ENCODE measurements around the gene NUP58.

Gene NUP58

GRCh38 chr13:25301347-25302113, at the start of gene NUP58:
NUP58 (plus strand) TSS chr13:25301625; CDS start chr13:25301774, 149 bp downstream.
- DNase-seq: peak; percentile 92 to 96

- DNase-seq: no peak
These were observed 49.2 kb upstream of the NUP58 start for GRCh38 chr13:25252225-25252624.

GRCh38 chr13:25252752-25253151, 48.7 kb upstream of the NUP58 start:
- DNase-seq: no peak

GRCh38 chr13:25253702-25254101, 47.7 kb upstream of the NUP58 start:
- no peak for DNase-seq

- DNase-seq: no peak
These were observed 39.2 kb upstream of the NUP58 start for GRCh38 chr13:25262261-25262660.

DNA sequence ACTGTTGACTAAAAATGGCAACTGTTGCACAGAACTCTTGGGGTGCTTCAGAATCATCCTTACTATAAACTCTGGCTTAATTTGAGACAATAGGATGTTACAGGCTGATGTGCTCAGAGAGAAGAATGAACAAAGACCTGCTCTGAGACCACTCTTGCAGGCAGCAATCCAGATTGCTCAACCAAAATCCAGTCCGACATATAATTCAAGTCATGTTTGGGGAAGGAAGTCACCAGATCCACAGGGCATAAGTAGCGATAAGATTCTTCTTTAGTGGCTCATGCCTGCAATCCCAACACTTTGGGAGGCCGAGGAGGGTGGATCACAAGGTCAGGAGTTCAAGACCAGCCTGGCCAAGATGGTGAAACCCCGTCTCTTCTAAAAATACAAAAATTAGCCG, 34.7 kb upstream of the NUP58 start:
- no peak for DNase-seq

DNA sequence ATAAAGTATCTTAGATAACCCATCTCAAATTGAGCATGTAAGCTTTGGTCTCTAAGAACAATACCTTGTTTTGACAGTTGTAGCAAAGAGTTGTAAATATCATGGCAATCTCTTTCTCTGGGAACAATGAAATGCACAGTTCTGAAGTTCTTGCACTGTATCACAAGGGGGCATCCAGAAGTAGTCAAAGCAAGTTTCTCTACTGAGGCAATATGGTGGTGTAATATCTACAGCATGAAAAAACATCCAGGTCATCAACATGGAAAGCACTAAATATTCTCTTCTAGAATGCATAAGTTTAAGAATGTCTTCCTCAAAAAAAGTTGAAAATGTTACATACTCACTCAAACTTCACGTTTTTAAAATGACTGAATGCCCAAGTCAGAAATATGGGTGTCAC, 33.7 kb upstream of the NUP58 start:
- no peak for DNase-seq

DNA sequence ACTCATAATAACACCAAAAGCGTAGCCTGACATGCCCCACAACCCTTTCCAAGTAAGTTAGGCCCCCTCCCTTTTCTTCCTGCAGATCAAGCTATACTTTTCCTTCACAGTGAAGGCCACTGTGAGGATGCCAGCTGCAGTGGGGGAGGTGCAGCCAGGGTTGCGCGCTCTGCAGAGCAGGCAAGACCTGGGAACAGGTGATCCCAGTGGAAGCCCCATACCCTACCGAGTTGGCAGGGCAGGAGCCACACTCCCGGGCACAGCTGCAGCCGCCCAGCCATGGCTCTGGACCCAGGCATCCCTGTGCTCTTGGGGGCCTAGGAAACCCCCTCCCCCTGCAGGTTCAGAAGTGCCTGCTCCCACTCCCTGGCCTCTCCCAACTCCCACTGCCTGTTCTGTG, 32.9 kb upstream of the NUP58 start:
- no peak for DNase-seq

DNA sequence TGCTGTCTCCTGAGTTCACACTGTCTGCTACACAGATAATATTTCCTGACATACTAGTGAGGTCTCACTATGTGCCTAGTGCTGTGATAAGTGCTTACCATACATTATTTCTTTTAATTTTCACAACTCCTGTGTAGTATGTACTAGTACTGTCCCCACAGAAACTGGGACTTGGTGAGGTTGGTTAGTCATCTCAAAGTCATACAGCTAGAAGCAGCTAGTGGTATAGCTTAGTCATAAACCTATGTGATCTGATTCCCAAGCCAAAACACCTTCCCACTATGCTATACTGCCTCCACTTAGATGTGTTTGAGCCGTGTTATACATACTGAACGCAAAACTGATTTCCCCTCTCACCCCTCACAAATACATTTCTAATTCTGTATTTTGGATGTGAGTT, 24.7 kb upstream of the NUP58 start:
- DNase-seq: no peak

GRCh38 chr13:25280396-25280795, 21.0 kb upstream of the NUP58 start:
- DNase-seq: no peak

GRCh38 chr13:25281193-25281934, 20.1 kb upstream of the NUP58 start:
- no peak for DNase-seq

DNA sequence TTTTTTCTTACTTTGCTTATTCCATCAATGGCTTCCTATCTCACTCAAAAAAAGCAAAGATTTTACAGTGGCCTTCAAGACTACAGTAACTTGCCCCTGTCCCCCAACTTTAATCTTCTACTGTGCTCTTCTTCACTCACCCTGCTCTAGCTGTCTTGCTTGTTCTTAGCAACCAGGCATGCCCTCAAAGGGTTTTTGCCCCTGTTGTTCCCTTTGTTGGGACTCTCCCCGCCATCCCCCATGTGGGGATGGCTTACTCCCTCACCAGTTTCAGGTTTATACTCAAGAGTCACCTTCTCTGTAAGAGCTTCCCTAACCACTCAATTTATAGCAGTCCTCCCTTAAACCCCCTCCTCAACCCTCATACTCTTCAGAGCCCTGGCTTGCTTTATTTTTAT, 19.5 kb upstream of the NUP58 start:
- no peak for DNase-seq

GRCh38 chr13:25286308-25286968, 15.0 kb upstream of the NUP58 start:
- no peak for DNase-seq

DNA sequence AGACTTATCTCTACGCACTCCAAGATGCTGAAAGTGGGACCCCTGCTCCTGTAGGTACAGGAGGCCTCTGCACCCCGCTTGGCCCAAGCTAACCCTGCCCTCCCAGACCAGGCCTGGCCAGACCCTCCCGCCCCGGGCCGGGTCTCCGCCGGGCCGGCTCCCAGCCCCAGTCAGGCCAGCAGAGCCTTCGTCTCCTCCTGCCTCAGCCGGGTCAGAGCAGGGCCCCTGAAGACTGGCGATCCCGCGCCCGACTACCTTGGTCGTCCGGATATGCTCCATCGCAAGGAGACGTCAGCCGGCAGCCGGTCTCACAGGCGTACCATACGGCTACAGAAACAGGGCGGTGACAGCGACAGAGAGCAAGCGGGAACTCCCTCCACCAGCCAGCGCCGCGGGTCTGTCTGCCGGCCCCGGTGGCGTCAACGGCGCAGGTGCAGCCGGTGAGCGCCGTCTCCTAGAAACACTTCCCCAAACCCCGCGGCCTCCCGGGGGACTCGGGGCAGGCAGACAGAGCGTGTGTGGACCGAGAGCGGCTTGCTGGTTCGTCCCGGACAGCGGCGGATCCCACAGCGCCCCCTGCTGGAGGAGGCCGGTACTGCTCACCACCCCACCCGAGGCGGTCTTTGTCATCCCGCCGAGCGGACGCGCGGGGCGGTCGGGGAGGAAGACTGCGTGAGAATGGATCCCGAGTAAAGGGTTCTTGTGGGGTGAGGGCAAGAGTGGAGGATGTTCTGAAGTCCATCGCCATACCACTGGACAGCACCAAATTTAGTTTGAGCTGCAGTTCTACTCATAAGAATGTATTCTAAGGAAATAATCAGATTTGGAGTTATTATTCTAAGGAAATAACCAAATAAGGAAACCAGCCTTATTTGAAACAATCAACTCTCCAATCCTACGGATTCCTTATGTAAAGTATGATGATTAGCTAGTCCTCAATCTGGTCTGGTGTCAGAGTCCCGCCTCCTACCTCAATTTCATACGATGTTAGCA, 14.2 kb upstream of the NUP58 start, which contains the start of gene MTMR6:
Gene MTMR6, minus strand, starts transcription at position 520 of the 993 bp plus-strand sequence. Its CDS starts 241 bp downstream, at position 279.
- DNase-seq: peak; percentile 89 to 94

DNA sequence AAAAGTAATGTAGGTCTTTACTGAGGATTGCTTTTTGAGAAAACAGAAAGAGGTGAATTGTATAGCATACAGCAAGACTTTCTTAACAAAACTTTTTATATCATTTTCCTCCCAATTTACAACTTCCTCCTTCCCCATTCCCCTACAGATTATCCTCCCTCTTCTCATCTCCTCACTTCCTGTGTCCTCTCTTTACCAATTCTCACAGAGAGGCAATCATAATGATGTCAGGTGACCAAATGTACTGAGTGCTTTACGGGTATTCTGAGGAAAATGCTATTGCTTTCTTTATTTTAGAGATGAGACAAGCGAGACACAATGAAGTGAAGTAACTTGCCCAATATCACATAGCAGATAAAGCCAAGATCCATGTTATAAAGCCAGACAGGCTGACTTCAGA, 12.5 kb upstream of the NUP58 start:
- no peak for DNase-seq

DNA sequence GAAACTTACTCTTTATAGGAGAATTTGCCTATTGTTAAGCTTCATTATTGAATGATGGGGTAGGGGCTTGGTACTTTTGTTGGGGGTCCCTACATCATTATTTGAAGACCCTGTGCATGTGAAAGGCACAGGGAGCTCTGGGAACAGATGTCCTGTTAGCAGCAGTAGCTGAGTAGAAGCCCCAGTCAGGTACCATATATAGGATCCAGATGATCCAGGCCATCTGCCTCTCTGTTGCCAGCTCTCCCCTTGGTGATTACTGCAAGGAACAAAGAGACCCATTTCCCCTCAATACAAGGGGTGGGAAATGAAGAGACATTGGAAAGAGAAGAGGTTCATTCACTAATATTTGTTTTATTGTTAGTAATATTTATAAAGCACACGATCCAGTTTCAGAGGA, 9.7 kb upstream of the NUP58 start:
- DNase-seq: peak; percentile 33 to 69

DNA sequence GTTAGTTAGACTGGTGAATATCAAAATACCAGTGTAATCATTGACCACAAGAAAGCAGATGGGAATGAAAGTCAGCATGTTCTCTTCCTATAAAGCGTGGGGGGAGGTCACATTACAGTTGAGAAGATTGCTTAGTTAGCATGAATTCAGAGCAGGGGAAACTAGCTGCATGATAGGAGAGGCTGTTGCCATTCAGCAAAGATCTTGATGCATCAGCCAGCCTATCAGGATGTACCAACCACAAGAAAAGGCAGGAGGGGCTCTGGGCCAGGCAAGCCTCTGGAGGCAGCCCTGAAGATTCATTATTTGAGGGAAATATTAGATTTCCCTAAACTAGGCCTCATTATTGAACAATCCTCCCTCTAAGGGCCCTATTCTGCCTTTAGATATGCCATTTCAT, 9.1 kb upstream of the NUP58 start:
- peak; percentile 43 to 87 for DNase-seq

- DNase-seq: no peak
These were observed 6.2 kb upstream of the NUP58 start for GRCh38 chr13:25295228-25295627.

DNA sequence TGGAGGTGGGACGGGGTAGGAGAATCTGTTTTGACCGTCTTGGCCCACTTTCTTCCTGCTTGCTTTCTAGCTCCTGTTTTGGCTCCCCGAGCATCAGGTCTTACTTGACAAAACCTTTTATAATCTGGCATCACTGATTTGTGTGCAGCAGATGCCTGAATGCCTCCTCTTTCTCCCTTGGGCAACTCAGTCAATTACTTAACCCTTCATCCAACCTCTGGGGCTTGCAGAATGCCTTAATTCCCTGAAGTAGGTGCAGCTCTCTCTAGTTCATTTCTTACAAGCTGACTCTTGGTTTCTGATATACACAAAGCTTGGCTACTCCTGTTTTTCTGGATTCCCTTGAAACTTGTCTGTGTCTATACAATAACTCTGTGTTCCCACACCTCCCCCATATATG, 5.7 kb upstream of the NUP58 start:
- no peak for DNase-seq

DNA sequence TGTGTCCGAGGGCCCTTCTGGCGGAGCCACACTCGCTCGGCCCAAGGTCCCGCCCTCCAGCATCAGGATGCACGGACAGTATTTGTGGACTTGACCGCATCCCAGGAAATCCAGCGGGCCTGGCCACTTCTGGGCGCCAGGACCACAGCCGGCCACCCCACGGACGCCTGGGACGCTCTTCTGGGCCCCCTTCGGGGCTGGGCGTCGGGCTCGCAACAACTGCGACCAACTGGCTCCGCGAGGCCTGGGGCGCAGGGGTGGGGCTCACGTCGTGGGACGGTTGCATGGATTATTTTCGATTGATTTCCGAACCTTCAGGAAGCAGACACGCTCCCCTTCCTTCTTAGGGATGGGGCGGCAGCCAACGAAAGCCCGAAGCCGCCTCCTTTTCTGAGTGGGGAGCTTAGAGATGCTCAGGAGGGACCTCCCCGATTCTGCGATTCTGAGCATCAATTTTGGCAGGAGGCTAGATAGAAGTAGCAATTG, 521 bp upstream of the NUP58 start:
- DNase-seq: peak; percentile 51 to 68

DNA sequence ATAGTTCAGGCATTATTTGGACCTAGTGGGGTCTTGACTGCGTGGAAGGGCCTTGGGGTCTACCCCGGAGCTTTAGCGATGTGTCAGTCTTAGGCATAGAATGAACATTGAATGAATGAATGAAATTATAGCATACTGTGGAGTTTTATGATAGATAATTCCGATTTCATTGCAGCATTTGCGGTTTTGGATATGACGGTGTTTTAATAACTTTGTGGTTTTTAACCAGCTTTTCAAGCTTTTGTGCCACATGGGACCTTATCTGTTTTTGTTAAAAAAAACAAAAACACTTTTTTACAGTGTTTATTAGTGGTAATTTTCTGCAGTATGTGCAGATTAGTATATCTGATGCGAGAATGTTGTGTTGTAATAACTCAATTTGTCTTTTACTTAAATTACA, 696 bp downstream of the NUP58 start:
- no peak for DNase-seq

Measured in NCI-H1930 (cell line).